Measurements from ENCODE around the gene AP1AR. TPM values are rescaled to one million over a fixed set of nuclear protein-coding genes. Genes with fewer than 3 reads are reported as not detected.
"Not testable (repeated sequence)": the region's sequence is repeated elsewhere in the genome, so short reads cannot be mapped to it uniquely, and the experiment has no call there.

The AP1AR gene
- total RNA-seq, 6 experiments from 2014 or later: 9.2 to 13.8 (median 11.1) TPM

DNA sequence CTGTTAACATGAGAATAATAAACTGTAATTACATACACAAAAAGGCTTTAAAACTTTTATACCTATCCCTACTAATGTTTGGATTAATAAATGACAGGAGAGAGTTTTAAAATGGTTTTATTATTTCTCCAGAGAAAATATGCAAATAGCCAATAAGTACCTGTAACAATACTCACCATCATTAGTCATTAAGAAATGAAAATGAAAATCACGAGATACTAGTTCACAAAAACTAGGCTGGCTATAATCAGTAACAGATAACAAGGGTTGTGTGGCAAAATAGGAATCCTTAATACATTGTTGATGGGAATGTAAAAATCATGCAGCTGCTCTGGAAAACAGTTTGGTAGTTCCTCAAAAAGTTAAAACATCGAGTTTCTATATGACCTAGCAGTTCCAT is 25.2 kb upstream of the AP1AR start:
- TF ChIP-seq, protein P1, sequence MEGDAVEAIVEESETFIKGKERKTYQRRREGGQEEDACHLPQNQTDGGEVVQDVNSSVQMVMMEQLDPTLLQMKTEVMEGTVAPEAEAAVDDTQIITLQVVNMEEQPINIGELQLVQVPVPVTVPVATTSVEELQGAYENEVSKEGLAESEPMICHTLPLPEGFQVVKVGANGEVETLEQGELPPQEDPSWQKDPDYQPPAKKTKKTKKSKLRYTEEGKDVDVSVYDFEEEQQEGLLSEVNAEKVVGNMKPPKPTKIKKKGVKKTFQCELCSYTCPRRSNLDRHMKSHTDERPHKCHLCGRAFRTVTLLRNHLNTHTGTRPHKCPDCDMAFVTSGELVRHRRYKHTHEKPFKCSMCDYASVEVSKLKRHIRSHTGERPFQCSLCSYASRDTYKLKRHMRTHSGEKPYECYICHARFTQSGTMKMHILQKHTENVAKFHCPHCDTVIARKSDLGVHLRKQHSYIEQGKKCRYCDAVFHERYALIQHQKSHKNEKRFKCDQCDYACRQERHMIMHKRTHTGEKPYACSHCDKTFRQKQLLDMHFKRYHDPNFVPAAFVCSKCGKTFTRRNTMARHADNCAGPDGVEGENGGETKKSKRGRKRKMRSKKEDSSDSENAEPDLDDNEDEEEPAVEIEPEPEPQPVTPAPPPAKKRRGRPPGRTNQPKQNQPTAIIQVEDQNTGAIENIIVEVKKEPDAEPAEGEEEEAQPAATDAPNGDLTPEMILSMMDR (IDR thresholded peaks at IDR 0.05): no peak
- TF ChIP-seq POLR2A (IDR thresholded peaks at IDR 0.05): no peak
- H3K4me3 ChIP-seq: no peak overlapping the region
- peaks cover 0 to 3% (median 0%) of the 10 kb centered on the region in 4 donors for H3K4me1 ChIP-seq
- ATAC-seq (no peak), DNase-seq (no peak)
- no peaks in the 10 kb centered on the region for H3K9me3 ChIP-seq
- 50% methylated on average over 2 of the region's 2 CpGs for WGBS (ENCODE audit: insufficient coverage, low coverage, low lambda C conversion rate, missing lambda C conversion rate)
- H3K36me3 ChIP-seq: no peaks in the 10 kb centered on the region
- H3K27me3 ChIP-seq: no peaks in the 10 kb centered on the region
- no peak overlapping the region for H3K27ac ChIP-seq
- intact Hi-C loops (cut with DNase I): no loop called here

- H3K4me3 ChIP-seq; DNase-seq; H3K36me3 ChIP-seq; H3K27ac ChIP-seq; H3K9me3 ChIP-seq; ATAC-seq; intact Hi-C loops (cut with DNase I); H3K27me3 ChIP-seq; H3K4me1 ChIP-seq: not testable (repeated sequence)
- 62% methylated on average over 6 of the region's 7 CpGs for WGBS (ENCODE audit: insufficient coverage, low coverage, low lambda C conversion rate, missing lambda C conversion rate)
Measured at GRCh38 chr4:112208137-112209095, 23.2 kb upstream of the AP1AR start.

DNA sequence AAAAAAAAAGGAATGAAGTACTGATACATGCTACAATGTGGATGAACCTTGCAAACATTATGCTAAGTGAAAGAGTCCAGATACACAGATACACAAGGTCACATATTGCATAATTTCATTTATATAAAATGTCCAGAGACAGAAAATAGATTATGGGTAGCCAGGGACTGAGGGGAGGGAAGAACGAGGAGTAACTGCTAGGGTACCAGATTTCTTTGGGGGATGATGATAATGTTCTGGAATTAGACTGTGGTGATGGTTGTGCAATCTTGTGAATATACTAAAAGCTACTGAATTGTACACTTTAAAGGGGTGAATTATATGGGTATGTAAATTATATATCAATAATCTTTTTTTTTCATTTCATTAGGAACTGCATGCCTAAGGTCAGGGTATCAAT is 20.8 kb upstream of the AP1AR start:
- Histone ChIP-seq H3K4me1 (no peaks in the 10 kb centered on the region), H3K9me3 (no peaks in the 10 kb centered on the region), H3K4me3 (no peak overlapping the region), H3K36me3 (no peaks in the 10 kb centered on the region), H3K27ac (no peak overlapping the region), H3K27me3 (no peaks in the 10 kb centered on the region)
- intact Hi-C loops (cut with DNase I): no loop called here
- DNase-seq: no peak
- TF ChIP-seq, protein P1 (IDR thresholded peaks at IDR 0.05): no peak
- TF ChIP-seq POLR2A (IDR thresholded peaks at IDR 0.05): no peak
- ATAC-seq: no peak
- 71% methylated on average over 1 of the region's 1 CpG for WGBS (ENCODE audit: insufficient coverage, low coverage, low lambda C conversion rate, missing lambda C conversion rate)

DNA sequence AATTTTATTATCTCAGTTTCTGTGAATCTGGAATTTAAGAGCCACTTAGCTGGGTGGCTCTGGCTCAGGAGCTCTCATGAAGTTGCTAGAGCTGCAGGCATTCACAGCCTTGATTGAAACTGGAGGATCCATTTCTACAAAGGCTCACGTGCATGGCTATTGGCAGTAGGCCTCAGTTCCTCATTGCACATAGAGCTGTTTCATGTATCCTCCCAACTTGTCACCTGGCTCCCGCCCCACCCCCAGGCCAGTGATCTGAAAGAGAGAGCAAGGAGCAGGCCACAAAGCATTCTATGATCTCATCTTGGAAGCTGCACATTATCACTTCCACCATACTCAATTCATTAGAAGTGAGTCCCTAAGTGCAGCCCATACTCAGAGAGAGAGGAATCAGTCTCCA is 18.5 kb upstream of the AP1AR start:
- TF ChIP-seq POLR2A (IDR thresholded peaks at IDR 0.05): no peak
- TF ChIP-seq, protein P1 (IDR thresholded peaks at IDR 0.05): no peak
- Histone ChIP-seq H3K36me3 (no peaks in the 10 kb centered on the region), H3K27me3 (no peaks in the 10 kb centered on the region), H3K4me1 (no peaks in the 10 kb centered on the region), H3K4me3 (no peak overlapping the region), H3K9me3 (no peaks in the 10 kb centered on the region), H3K27ac (no peak overlapping the region)
- ATAC-seq (no peak), DNase-seq (no peak)
- 78% methylated on average over 2 of the region's 2 CpGs for WGBS (ENCODE audit: insufficient coverage, low coverage, low lambda C conversion rate, missing lambda C conversion rate)
- intact Hi-C loops (cut with DNase I): no loop called here

DNA sequence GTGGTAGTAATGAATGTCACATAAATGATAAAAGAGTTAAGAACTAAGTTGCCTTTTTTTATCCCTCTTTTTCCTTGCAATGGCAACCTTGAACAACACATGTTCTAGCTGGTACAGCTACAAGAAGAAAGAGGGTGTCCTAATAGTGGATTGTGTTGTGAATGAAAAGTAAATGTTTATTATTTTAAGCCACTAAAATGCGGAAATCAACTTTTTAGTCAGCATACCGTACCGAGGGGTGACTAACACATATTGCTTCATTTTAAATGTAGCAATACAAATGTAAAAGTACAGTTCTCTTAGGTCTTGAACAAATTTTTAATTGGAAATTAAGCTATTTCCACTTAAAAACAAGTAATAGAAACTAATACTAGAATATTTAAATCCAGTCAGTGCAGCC is 17.7 kb upstream of the AP1AR start:
- Histone ChIP-seq H3K9me3 (no peaks in the 10 kb centered on the region), H3K36me3 (no peaks in the 10 kb centered on the region), H3K4me3 (no peak overlapping the region), H3K4me1 (no peaks in the 10 kb centered on the region), H3K27me3 (no peaks in the 10 kb centered on the region), H3K27ac (no peak overlapping the region)
- ATAC-seq (no peak), DNase-seq (no peak)
- TF ChIP-seq POLR2A (IDR thresholded peaks at IDR 0.05): no peak
- TF ChIP-seq, protein P1 (IDR thresholded peaks at IDR 0.05): no peak
- WGBS (ENCODE audit: insufficient coverage, low coverage, low lambda C conversion rate, missing lambda C conversion rate): 46% methylated on average over 3 of the region's 3 CpGs
- intact Hi-C loops (cut with DNase I): no loop called here
